HEK293 (cell line): Measurements from ENCODE around the gene AUH.

Experiments
- CTCF ChIA-PET: fragments of 350-600 bp; formaldehyde crosslinking; extraction: SDS; loops from one replicate; lab custom pipeline; 2021; ENCODE audit warnings: antibody characterized with exemption; lab: Yijun Ruan, JAX
- POLR2A ChIA-PET: fragments of 300-600 bp; formaldehyde crosslinking; extraction: SDS; loops from one replicate; lab custom pipeline; 2020; ENCODE audit warnings: antibody characterized with exemption, inconsistent platforms; lab: Yijun Ruan, JAX
- H3K27ac ChIP-seq: fragments of 200-500 bp; sonication (Bioruptor generic); 2 replicates; pipeline ENCODE4 v1.5.1; 2014; ENCODE audit warnings: low read depth, low read length, control low read depth, inconsistent platforms; ENCODE audit errors: extremely low read depth
- H3K36me3 ChIP-seq, 2 experiments: fragments of 200-500 bp in 1 of 2; sonication (Bioruptor generic) in 1 of 2; 1 replicate in 1 of 2; 2 replicates in 1 of 2; pipeline ENCODE4 v1.5.1; 2014 to 2017; ENCODE audit warnings: inconsistent platforms in 2 of 2, low read length in 2 of 2; ENCODE audit not compliant: control insufficient read depth in 2 of 2, insufficient read depth in 1 of 2
- H3K4me1 ChIP-seq: fragments of 200-500 bp; sonication (Bioruptor generic); 2 replicates; pipeline ENCODE4 v1.5.1; 2014; ENCODE audit warnings: mild to moderate bottlenecking, low read length, inconsistent platforms; ENCODE audit not compliant: control insufficient read depth, insufficient read depth
- H3K4me3 ChIP-seq: 2 replicates; pipeline ENCODE4 v1.5.1; 2011; ENCODE audit warnings: low read depth, mild to moderate bottlenecking, control low read depth, low read length, moderate library complexity
- H3K9me3 ChIP-seq: fragments of 200-500 bp; sonication (Bioruptor generic); 2 replicates; pipeline ENCODE4 v1.5.1; 2014; ENCODE audit warnings: low read depth, low read length, inconsistent platforms; ENCODE audit not compliant: control insufficient read depth, insufficient read depth
- GFI1B ChIP-seq: fragments of 450-650 bp; formaldehyde crosslinking; IDR thresholded peaks from 2 replicates; pipeline ENCODE4 v1.5.1; 2016; ENCODE audit warnings: missing biosample characterization, missing genetic modification characterization
- GLI2 ChIP-seq: fragments of 450-650 bp; formaldehyde crosslinking; IDR thresholded peaks from 2 replicates; pipeline ENCODE4; 2017; ENCODE audit warnings: missing biosample characterization, missing genetic modification characterization, low read depth, borderline replicate concordance
- HOXD13 ChIP-seq: sonication (generic); formaldehyde crosslinking; IDR thresholded peaks from 2 replicates; pipeline ENCODE4 v1.8.0; 2022; ENCODE audit warnings: missing genetic modification reagents, borderline replicate concordance
- KLF9 ChIP-seq: fragments of 450-650 bp; formaldehyde crosslinking; IDR thresholded peaks from 2 replicates; pipeline ENCODE4 v1.5.1; 2016; ENCODE audit warnings: missing biosample characterization, missing genetic modification characterization, low read depth
- SETDB1 ChIP-seq: IDR thresholded peaks from one replicate; pipeline ENCODE4 v1.6.1; 2017; ENCODE audit warnings: mild to moderate bottlenecking, low read length, moderate library complexity, mixed read lengths; ENCODE audit not compliant: insufficient read length
- ZNF146 ChIP-seq: fragments of 450-650 bp; formaldehyde crosslinking; IDR thresholded peaks from 2 replicates; pipeline ENCODE4 v1.5.1; 2016; ENCODE audit warnings: missing biosample characterization, missing genetic modification characterization
- ZNF169 ChIP-seq: fragments of 450-650 bp; formaldehyde crosslinking; IDR thresholded peaks from 2 replicates; pipeline ENCODE4 v1.5.1; 2016; ENCODE audit warnings: missing biosample characterization, missing genetic modification characterization
- ZNF214 ChIP-seq: fragments of 450-650 bp; formaldehyde crosslinking; IDR thresholded peaks from 2 replicates; pipeline ENCODE4 v1.5.1; 2017; ENCODE audit warnings: missing biosample characterization, mild to moderate bottlenecking, missing genetic modification characterization, borderline replicate concordance
- ZNF391 ChIP-seq: fragments of 450-650 bp; formaldehyde crosslinking; IDR thresholded peaks from 2 replicates; pipeline ENCODE4 v1.5.1; 2016; ENCODE audit warnings: low read depth, missing biosample characterization, missing genetic modification characterization, borderline replicate concordance
- ZNF555 ChIP-seq: fragments of 450-650 bp; formaldehyde crosslinking; conservative IDR thresholded peaks from 2 replicates; pipeline ENCODE4 v1.5.1; 2017; ENCODE audit warnings: missing biosample characterization, mild to moderate bottlenecking, missing genetic modification characterization, inconsistent platforms
- ZNF621 ChIP-seq: fragments of 450-650 bp; formaldehyde crosslinking; IDR thresholded peaks from 2 replicates; pipeline ENCODE4 v1.5.1; 2017; ENCODE audit warnings: missing biosample characterization, missing genetic modification characterization
- ZNF624 ChIP-seq: fragments of 450-650 bp; formaldehyde crosslinking; IDR thresholded peaks from 2 replicates; pipeline ENCODE4 v1.5.1; 2017; ENCODE audit warnings: missing biosample characterization, missing genetic modification characterization
- ZNF701 ChIP-seq: fragments of 450-650 bp; formaldehyde crosslinking; IDR thresholded peaks from 2 replicates; pipeline ENCODE4 v1.5.1; 2016; ENCODE audit warnings: missing biosample characterization, missing genetic modification characterization
- ZSCAN30 ChIP-seq: fragments of 450-650 bp; IDR thresholded peaks from 2 replicates; pipeline ENCODE4 v1.5.1; 2018; ENCODE audit warnings: missing biosample characterization, mild to moderate bottlenecking, missing genetic modification characterization, moderate library complexity
- TF ChIP-seq, protein P1 (sequence below): fragments of 450-650 bp; formaldehyde crosslinking; IDR thresholded peaks from 2 replicates; pipeline ENCODE4 v1.5.1; 2017; ENCODE audit warnings: missing biosample characterization, missing genetic modification characterization
- TF ChIP-seq, protein P2 (sequence below): fragments of 450-650 bp; formaldehyde crosslinking; IDR thresholded peaks from 2 replicates; pipeline ENCODE4 v1.5.1; 2016; ENCODE audit warnings: missing biosample characterization, missing genetic modification characterization
- TF ChIP-seq, protein P3 (sequence below): fragments of 450-650 bp; IDR thresholded peaks from 2 replicates; pipeline ENCODE4 v1.5.1; 2018; ENCODE audit warnings: missing biosample characterization, mild to moderate bottlenecking, missing genetic modification characterization
- TF ChIP-seq, protein P4 (sequence below): fragments of 450-650 bp; formaldehyde crosslinking; IDR thresholded peaks from 2 replicates; pipeline ENCODE4 v1.5.1; 2017; ENCODE audit warnings: missing biosample characterization, missing genetic modification characterization

AUH gene

DNA sequence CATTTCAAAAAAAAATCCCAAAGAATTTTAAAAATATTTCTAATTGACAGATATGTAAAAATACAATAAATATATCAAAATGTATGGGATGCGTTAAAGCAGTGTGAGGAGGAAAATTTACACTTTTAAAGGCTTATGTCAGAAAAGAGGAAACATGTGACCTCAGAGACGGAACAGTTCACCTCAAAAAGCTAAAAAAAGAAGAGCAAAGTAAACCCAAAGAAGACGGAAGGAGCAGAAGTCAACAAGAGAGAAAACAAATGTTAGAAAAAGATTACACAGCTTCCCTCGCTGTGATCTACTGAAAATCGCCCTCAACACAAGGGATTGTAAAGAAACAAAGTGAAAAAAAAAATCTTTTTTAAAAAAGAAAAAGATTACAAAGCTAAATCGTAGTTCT lies 186.9 kb downstream of the AUH start:
- TF ChIP-seq ZNF169 (tag by site-specific recombination) (no peak), ZNF555 (no peak), ZNF624 (tag by site-specific recombination) (no peak)
- TF ChIP-seq, protein P1, sequence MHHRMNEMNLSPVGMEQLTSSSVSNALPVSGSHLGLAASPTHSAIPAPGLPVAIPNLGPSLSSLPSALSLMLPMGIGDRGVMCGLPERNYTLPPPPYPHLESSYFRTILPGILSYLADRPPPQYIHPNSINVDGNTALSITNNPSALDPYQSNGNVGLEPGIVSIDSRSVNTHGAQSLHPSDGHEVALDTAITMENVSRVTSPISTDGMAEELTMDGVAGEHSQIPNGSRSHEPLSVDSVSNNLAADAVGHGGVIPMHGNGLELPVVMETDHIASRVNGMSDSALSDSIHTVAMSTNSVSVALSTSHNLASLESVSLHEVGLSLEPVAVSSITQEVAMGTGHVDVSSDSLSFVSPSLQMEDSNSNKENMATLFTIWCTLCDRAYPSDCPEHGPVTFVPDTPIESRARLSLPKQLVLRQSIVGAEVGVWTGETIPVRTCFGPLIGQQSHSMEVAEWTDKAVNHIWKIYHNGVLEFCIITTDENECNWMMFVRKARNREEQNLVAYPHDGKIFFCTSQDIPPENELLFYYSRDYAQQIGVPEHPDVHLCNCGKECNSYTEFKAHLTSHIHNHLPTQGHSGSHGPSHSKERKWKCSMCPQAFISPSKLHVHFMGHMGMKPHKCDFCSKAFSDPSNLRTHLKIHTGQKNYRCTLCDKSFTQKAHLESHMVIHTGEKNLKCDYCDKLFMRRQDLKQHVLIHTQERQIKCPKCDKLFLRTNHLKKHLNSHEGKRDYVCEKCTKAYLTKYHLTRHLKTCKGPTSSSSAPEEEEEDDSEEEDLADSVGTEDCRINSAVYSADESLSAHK (tag by site-specific recombination), result no peak
- Histone ChIP-seq H3K9me3 (no peaks in the 10 kb centered on the region), H3K27ac (no peak overlapping the region), H3K4me1 (no peaks in the 10 kb centered on the region), H3K36me3 (no peaks in the 10 kb centered on the region), H3K4me3 (no peak overlapping the region)
- POLR2A ChIA-PET, result no interaction called here
- CTCF ChIA-PET, result no interaction called here

DNA sequence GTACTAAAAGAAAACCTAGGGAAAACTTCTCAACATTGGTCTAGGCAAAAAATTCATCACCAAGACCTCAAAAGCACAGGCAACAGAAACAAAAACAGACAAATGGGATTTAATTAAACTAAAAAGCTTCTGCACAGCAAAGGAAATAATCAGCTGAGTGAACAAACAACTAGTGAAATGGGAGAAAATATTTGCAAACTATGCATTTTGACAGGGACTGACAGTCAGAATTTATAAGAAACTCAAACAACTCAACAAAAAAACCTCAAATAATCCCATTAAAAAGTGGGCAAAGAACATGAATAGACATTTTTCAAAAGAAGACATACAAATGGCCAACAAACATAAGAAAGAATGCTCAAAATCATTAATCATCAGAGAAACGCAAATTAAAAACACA lies 189.4 kb downstream of the AUH start:
- CTCF ChIA-PET, result no interaction called here
- TF ChIP-seq, protein P2, sequence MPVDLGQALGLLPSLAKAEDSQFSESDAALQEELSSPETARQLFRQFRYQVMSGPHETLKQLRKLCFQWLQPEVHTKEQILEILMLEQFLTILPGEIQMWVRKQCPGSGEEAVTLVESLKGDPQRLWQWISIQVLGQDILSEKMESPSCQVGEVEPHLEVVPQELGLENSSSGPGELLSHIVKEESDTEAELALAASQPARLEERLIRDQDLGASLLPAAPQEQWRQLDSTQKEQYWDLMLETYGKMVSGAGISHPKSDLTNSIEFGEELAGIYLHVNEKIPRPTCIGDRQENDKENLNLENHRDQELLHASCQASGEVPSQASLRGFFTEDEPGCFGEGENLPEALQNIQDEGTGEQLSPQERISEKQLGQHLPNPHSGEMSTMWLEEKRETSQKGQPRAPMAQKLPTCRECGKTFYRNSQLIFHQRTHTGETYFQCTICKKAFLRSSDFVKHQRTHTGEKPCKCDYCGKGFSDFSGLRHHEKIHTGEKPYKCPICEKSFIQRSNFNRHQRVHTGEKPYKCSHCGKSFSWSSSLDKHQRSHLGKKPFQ (tag by site-specific recombination), result no peak
- TF ChIP-seq ZNF146, result no peak
- no peak for TF ChIP-seq ZSCAN30 (tag by site-specific recombination)
- no peak for TF ChIP-seq GFI1B
- TF ChIP-seq KLF9 (tag by site-specific recombination), result no peak
- TF ChIP-seq ZNF701 (tag by site-specific recombination), result no peak
- no peak for TF ChIP-seq GLI2 (tag by site-specific recombination)
- no peak for TF ChIP-seq ZNF214 (tag by site-specific recombination)
- TF ChIP-seq ZNF621 (tag by site-specific recombination), result no peak
- TF ChIP-seq ZNF391 (tag by site-specific recombination), result no peak
- TF ChIP-seq HOXD13 (CRISPR knock-in tag), result no peak
- TF ChIP-seq, protein P3, sequence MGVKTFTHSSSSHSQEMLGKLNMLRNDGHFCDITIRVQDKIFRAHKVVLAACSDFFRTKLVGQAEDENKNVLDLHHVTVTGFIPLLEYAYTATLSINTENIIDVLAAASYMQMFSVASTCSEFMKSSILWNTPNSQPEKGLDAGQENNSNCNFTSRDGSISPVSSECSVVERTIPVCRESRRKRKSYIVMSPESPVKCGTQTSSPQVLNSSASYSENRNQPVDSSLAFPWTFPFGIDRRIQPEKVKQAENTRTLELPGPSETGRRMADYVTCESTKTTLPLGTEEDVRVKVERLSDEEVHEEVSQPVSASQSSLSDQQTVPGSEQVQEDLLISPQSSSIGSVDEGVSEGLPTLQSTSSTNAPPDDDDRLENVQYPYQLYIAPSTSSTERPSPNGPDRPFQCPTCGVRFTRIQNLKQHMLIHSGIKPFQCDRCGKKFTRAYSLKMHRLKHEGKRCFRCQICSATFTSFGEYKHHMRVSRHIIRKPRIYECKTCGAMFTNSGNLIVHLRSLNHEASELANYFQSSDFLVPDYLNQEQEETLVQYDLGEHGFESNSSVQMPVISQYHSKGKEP (tag by site-specific recombination), result no peak
- Histone ChIP-seq H3K9me3 (no peaks in the 10 kb centered on the region), H3K27ac (no peak overlapping the region), H3K4me1 (no peaks in the 10 kb centered on the region), H3K36me3 (no peaks in the 10 kb centered on the region), H3K4me3 (no peak overlapping the region)
- POLR2A ChIA-PET, result no interaction called here

DNA sequence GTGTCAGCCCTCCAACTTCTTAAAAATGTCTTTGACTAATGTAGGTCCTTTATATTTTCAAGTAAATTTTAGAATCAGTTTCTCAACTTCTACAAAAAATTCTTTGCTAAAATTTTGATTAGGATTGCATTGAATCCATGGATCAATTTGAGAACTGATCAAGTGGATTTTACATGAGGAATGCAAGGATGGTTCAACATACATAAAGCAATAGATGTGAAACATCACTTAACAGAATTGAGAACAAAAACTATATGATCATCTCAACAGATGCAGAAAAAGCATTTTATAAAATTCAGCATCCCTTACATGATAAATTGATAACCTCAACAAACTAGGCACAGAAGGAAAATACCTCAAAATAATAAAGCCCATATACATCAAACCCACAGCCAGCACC lies 190.8 kb downstream of the AUH start:
- peak; percentile 74 for TF ChIP-seq SETDB1
- TF ChIP-seq, protein P4, sequence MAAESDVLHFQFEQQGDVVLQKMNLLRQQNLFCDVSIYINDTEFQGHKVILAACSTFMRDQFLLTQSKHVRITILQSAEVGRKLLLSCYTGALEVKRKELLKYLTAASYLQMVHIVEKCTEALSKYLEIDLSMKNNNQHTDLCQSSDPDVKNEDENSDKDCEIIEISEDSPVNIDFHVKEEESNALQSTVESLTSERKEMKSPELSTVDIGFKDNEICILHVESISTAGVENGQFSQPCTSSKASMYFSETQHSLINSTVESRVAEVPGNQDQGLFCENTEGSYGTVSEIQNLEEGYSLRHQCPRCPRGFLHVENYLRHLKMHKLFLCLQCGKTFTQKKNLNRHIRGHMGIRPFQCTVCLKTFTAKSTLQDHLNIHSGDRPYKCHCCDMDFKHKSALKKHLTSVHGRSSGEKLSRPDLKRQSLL (tag by site-specific recombination), result no peak
- no peaks in the 10 kb centered on the region for H3K36me3 ChIP-seq
- ChIA-PET POLR2A (no interaction called here), CTCF (interaction anchor here (0.7 kb wide), 1 partner anchor 59 kb away, joined by 5 read pairs; no protein-coding TSS in a partner anchor)
- H3K9me3 ChIP-seq, result no peaks in the 10 kb centered on the region
- no peak overlapping the region for H3K27ac ChIP-seq
- H3K4me1 ChIP-seq, result no peaks in the 10 kb centered on the region
- H3K4me3 ChIP-seq, result no peak overlapping the region
